ENCODE data around the gene NDUFAB1. TPM values are rescaled to one million over a fixed set of nuclear protein-coding genes. Genes with fewer than 3 reads are reported as not detected.
A peak's percentile ranks its signal among the peaks of the same experiment; 100 is the strongest.
"Not testable (repeated sequence)": the region's sequence is repeated elsewhere in the genome, so short reads cannot be mapped to it uniquely, and the experiment has no call there.

The NDUFAB1 gene
- 76.7 TPM for total RNA-seq
- 171 TPM for polyA plus RNA-seq

DNA sequence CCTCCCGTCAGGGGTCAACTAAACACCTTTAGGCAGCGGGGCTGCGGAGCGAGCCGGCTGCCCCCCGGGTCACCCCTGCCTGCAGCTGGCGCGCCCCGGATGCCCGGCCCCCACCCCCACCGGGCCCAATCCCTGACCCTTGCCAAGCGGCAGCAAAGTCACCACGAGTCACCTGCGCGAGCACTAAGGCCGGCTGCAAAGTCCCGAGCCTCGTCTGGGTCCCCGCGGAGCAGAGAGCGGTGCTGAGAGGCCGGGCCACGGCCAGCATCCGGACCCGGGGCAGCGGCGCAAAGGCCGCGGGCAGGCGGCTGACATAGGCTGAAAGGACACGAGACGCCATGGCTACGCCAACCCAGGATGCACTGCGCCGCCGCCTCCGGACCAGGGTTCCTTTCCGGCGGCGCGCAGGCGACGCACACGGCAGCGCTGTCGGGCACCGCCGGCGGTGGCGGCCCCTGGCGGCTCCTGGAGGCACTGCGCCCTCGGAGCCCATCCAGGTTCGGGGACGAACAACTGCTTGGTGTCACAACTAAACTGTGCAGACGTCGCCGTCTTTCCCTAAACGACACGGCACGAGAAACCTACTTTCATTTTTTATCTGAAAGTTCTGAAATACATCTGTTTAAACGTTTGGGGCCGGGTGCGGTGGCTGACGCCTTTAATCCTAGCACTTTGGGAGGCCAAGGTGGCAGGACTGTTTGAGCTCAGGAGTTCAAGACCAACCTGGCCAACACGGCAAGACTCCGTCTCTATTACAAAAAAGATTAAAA is at the start of gene NDUFAB1:
Gene NDUFAB1 (minus strand): TSS at position 366 of the 770 bp plus-strand sequence. CDS start 26 bp downstream, at position 340.
- no peaks in the 10 kb centered on the region for H3K36me3 ChIP-seq (ENCODE audit: insufficient read depth)
- H3K27ac ChIP-seq (ENCODE audit: low read depth) = no peak within 1 kb of the TSS
- 2% methylated on average over 67 of the region's 67 CpGs for WGBS
- peak; percentile 46 for DNase-seq (ENCODE audit: extremely low spot score)
- H3K4me3 ChIP-seq (ENCODE audit: low read depth, low read length) = peak within 1 kb of the TSS; percentile 97
- H3K4me1 ChIP-seq (ENCODE audit: insufficient read depth) = no peaks in the 10 kb centered on the region

DNA sequence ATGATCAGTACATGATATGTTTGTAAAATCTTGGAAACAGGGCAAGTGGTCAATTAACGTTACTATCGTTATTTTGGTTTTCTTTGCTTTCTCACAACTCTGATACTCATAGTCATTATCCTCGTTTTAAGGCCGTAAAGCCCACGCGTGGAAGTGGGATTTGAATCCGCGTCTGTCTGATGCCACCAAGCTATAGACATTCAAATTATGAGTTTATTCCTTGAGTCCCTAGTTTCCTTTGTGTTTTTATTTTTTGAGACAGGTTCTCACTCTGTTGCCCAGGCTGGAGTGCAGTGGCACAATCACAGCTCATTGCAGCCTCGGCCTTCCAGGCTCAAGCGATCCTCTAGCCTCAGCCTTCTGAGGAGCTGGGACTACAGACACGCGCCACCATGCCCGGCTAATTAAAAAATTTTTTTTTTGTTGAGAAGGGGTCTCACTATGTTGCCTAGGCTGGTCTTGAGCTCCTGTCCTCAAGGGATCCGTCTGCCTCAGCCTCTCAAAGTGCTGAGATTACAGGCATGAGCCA is 46.2 kb upstream of the NDUFAB1 start:
- H3K4me1 ChIP-seq (ENCODE audit: insufficient read depth) = no peaks in the 10 kb centered on the region
- DNase-seq (ENCODE audit: extremely low spot score) = no peak
- H3K4me3 ChIP-seq (ENCODE audit: low read depth, low read length) = peak overlapping the region; percentile 84
- 72% methylated on average over 14 of the region's 14 CpGs for WGBS
- H3K36me3 ChIP-seq (ENCODE audit: insufficient read depth) = peaks cover 2% of the 10 kb centered on the region
- H3K27ac ChIP-seq (ENCODE audit: low read depth) = no peak overlapping the region

DNA sequence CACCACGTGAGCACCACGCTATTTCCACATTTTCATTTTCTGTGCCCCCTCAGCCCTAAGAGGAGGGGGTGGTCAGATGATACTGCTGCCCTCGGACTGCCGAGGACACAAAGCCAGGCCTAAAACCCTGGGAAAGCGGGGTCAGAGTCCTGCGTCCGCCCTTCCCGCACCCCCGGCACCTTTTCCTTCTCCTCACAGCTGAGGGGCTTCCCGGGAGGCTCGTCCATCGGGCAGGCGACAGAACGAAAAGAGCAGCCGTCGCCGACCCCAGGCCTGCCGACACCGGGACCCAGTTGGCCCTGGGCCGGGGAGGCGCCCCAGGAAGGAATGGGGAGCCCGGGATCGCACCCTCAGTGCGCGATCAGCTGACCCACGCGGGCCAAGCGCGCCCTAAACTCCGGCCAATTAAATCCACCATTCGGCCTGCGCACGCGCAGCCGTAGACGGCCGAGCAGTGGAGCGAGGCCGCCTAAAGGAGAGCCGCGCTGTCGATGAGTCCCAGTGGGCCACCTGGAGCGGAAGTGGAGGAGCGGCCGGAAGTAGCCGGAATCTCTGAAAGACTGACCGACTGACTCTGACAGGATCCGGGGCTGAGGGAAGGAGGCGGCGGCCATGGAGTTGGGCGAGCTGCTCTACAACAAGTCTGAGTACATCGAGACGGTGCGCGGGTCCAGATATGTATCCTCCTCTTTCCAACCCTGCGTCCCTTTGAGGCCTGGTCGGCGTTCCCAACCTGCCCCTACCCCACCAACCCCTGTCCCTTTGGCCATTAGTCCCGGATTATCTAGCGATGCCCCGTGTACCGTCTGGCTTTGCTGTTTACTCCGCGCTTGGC is 45.0 kb upstream of the NDUFAB1 start, which contains the start of the genes DCTN5 and PALB2:
Gene DCTN5 (plus strand): TSS at position 536 of the 835 bp plus-strand sequence. CDS start 77 bp downstream, at position 613.
Gene PALB2 (minus strand): TSS at position 380 of the 835 bp plus-strand sequence. CDS start 153 bp downstream, at position 227.
- DNase-seq (ENCODE audit: extremely low spot score) = peak; percentile 76
- under 1% methylated on average over 64 of the region's 64 CpGs for WGBS
- H3K36me3 ChIP-seq (ENCODE audit: insufficient read depth) = peaks cover 2% of the 10 kb centered on the region

DNA sequence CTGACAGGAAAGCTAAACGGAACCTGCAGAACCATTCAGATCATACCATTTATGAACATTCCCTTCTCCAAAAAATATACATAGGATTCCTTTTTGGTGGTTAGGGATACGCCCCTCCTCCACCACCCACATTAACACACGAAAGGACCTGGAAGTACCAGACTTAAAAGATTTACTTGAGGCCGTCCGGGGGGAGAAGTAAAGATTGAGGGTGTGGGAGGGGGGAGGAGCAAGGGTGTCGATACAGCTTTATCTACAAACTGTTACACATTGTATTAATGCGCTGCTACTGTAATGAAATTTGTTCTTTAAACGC is 44.5 kb upstream of the NDUFAB1 start:
- Histone ChIP-seq H3K27ac (ENCODE audit: low read depth) (no peak overlapping the region), H3K4me1 (ENCODE audit: insufficient read depth) (no peaks in the 10 kb centered on the region), H3K4me3 (ENCODE audit: low read depth, low read length) (peak overlapping the region; percentile 84), H3K36me3 (ENCODE audit: insufficient read depth) (peaks cover under 1% of the 10 kb centered on the region)
- under 1% methylated on average over 8 of the region's 8 CpGs for WGBS
- DNase-seq (ENCODE audit: extremely low spot score) = no peak

More for the DNA sequence above, 45.0 kb upstream of the NDUFAB1 start, which contains the start of the genes DCTN5 and PALB2:
- H3K4me3 ChIP-seq (ENCODE audit: low read depth, low read length) = peak within 1 kb of the TSS; percentile 84
- H3K4me1 ChIP-seq (ENCODE audit: insufficient read depth) = no peaks in the 10 kb centered on the region
- no peak within 1 kb of the TSS for H3K27ac ChIP-seq (ENCODE audit: low read depth)

- Histone ChIP-seq H3K36me3 (ENCODE audit: insufficient read depth) (peaks cover 3% of the 10 kb centered on the region), H3K27ac (ENCODE audit: low read depth) (no peak overlapping the region), H3K4me3 (ENCODE audit: low read depth, low read length) (no peak overlapping the region), H3K4me1 (ENCODE audit: insufficient read depth) (no peaks in the 10 kb centered on the region)
- DNase-seq (ENCODE audit: extremely low spot score) = no peak
Observed at GRCh38 chr16:23635958-23636357, 39.8 kb upstream of the NDUFAB1 start.

DNA sequence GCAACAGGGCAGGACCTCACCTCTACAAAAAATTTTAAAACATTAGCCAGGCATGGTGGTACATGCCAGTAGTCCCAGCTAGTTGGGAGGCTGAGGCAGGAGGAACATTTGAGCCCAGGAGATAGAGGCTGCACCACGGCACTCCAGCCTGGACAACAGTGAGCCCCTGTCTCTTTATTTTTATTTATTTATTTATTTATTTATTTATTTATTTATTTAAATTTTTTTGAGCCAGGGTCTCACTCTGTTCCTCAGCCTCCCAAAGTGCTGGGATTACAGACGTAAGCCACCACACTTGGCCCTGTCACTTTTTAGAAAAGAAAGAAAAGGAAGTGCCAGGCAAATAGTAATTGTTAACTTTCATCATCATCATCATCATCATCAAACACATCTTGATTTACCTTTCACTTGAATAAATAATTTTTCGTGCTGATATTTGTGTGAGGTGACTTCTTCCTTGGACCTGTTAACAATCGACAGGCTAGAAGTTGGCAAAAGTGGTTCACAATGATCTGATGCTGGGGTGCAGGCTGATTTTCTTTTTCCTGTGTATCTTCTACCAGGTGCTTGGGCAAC is 38.4 kb upstream of the NDUFAB1 start:
- 96% methylated on average over 4 of the region's 4 CpGs for WGBS
- H3K4me3 ChIP-seq (ENCODE audit: low read depth, low read length) = no peak overlapping the region
- no peak for DNase-seq (ENCODE audit: extremely low spot score)
- H3K27ac ChIP-seq (ENCODE audit: low read depth) = no peak overlapping the region
- H3K36me3 ChIP-seq (ENCODE audit: insufficient read depth) = peaks cover 3% of the 10 kb centered on the region
- H3K4me1 ChIP-seq (ENCODE audit: insufficient read depth) = no peaks in the 10 kb centered on the region

DNA sequence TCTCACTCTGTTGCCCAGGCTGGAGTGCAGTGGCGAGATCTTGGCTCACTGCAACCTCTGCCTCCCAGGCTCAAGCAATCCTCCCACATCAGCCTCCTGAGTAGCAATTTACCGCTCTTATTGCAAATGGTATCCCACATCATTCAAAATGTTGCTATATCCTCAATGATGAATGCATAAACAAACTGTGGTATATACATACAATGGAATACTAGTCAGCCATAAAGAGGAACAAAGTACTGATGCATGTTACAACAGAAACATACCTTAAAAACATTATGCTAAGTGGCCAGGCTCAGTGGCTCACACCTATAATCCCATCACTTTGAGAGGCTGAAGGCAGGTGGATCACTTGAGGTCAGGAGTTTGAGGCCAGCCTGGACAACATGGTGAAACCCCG is 35.8 kb upstream of the NDUFAB1 start:
- H3K36me3 ChIP-seq (ENCODE audit: insufficient read depth); DNase-seq (ENCODE audit: extremely low spot score); H3K4me1 ChIP-seq (ENCODE audit: insufficient read depth); H3K27ac ChIP-seq (ENCODE audit: low read depth); H3K4me3 ChIP-seq (ENCODE audit: low read depth, low read length): not testable (repeated sequence)
- over 99% methylated on average over 3 of the region's 3 CpGs for WGBS

- H3K4me1 ChIP-seq (ENCODE audit: insufficient read depth) = no peaks in the 10 kb centered on the region
- no peak overlapping the region for H3K27ac ChIP-seq (ENCODE audit: low read depth)
- H3K4me3 ChIP-seq (ENCODE audit: low read depth, low read length) = no peak overlapping the region
- DNase-seq (ENCODE audit: extremely low spot score) = no peak
- WGBS = 94% methylated on average over 8 of the region's 8 CpGs
- H3K36me3 ChIP-seq (ENCODE audit: insufficient read depth) = peaks cover 2% of the 10 kb centered on the region
Observed at GRCh38 chr16:23629516-23629915, 33.4 kb upstream of the NDUFAB1 start.

GRCh38 chr16:23624092-23624491 is 28.0 kb upstream of the NDUFAB1 start:
- Histone ChIP-seq H3K27ac (ENCODE audit: low read depth) (no peak overlapping the region), H3K36me3 (ENCODE audit: insufficient read depth) (peaks cover 7% of the 10 kb centered on the region)

DNA sequence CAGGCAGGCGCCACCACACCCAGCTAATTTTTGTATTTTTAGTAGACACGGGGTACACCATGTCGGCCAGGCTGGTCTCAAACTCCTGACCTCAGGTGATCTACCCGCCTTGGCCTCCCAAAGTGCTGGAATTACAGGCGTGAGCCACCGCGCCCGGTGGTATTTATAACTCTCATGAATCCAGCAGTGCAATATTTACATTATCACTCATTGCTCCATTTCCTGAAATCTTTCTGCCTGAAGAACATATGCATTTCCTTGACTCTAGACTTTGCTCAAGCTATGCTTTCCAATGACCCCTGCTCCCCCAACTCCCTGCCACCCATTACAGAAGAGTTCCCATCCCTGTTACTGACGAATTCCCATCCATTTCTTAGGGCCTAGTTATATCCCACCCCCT is 19.7 kb upstream of the NDUFAB1 start:
- Histone ChIP-seq H3K36me3 (ENCODE audit: insufficient read depth) (no peaks in the 10 kb centered on the region), H3K4me3 (ENCODE audit: low read depth, low read length) (no peak overlapping the region), H3K27ac (ENCODE audit: low read depth) (no peak overlapping the region), H3K4me1 (ENCODE audit: insufficient read depth) (no peaks in the 10 kb centered on the region)
- WGBS = 95% methylated on average over 9 of the region's 9 CpGs
- no peak for DNase-seq (ENCODE audit: extremely low spot score)

More at GRCh38 chr16:23624092-23624491, 28.0 kb upstream of the NDUFAB1 start:
- no peak overlapping the region for H3K4me3 ChIP-seq (ENCODE audit: low read depth, low read length)
- H3K4me1 ChIP-seq (ENCODE audit: insufficient read depth) = no peaks in the 10 kb centered on the region
- no peak for DNase-seq (ENCODE audit: extremely low spot score)

DNA sequence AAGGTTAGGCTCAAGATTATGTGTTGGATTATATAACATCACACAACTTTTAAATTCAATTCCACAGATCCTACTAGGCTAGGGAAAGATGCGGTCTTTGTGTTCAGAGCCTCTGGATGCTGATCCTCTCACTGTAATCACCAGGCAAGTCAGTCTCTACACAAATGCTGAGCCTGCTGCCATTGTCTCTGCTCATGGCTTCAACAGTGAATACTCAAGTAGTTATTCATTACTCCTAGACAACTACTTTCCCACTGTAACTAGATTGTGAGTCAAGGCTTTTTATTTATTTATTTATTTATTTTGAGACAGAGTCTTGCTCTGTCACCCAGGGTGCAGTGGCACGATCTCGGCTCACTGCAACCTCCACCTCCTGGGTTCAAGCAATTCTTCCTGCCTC is 15.8 kb upstream of the NDUFAB1 start:
- H3K36me3 ChIP-seq (ENCODE audit: insufficient read depth) = no peaks in the 10 kb centered on the region
- H3K27ac ChIP-seq (ENCODE audit: low read depth) = no peak overlapping the region
- H3K4me3 ChIP-seq (ENCODE audit: low read depth, low read length) = no peak overlapping the region
- DNase-seq (ENCODE audit: extremely low spot score) = no peak
- WGBS = 98% methylated on average over 3 of the region's 3 CpGs
- H3K4me1 ChIP-seq (ENCODE audit: insufficient read depth) = no peaks in the 10 kb centered on the region

DNA sequence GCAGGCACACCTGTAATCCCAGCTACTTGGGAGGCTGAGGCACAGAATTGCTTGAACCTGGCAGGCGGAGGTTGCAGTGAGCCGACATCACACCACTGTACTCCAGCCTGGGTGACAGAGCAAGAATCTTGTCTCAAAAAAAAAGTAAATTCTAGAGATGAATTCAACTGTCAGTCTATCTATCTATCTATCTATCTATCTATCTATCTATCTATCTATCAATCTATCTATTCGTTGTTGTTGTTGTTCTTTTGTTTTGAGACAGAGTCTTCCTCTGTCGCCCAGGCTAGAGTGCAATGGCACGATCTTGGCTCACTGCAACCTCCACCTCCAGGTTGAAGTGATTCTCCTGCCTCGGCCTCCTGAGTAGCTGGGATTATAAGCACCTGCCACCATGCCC is 14.8 kb upstream of the NDUFAB1 start:
- 98% methylated on average over 6 of the region's 6 CpGs for WGBS

DNA sequence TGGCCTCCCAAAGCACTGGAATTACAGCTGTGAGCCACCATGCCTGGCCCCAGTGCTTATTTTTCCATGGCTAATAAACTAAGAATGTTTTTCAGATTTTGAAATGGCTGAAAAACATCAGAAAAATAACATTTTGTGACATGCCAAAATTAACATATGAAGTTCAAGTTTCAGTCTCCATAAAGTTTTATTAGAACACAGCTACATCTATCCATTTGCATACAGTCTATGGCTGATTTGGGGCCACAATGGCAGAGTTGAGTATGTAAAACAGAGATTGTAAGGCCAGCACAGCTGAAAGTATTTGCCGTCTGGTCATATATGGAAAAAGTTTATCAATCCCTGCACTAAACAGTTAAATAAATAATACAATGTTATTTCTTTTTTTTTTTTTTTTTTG is 13.8 kb upstream of the NDUFAB1 start:
- no peak for DNase-seq (ENCODE audit: extremely low spot score)
- Histone ChIP-seq H3K4me1 (ENCODE audit: insufficient read depth) (no peaks in the 10 kb centered on the region), H3K36me3 (ENCODE audit: insufficient read depth) (no peaks in the 10 kb centered on the region), H3K4me3 (ENCODE audit: low read depth, low read length) (no peak overlapping the region), H3K27ac (ENCODE audit: low read depth) (no peak overlapping the region)
- WGBS = 99% methylated on average over 1 of the region's 1 CpG

More for the DNA sequence above, 14.8 kb upstream of the NDUFAB1 start:
- not testable (repeated sequence) for DNase-seq (ENCODE audit: extremely low spot score); H3K36me3 ChIP-seq (ENCODE audit: insufficient read depth); H3K4me1 ChIP-seq (ENCODE audit: insufficient read depth); H3K4me3 ChIP-seq (ENCODE audit: low read depth, low read length); H3K27ac ChIP-seq (ENCODE audit: low read depth)

All from urinary bladder (tissue), 4 donors.